ENCODE measurements around the gene CAMK2B.

- TF ChIP-seq REST (IDR thresholded peaks at IDR 0.05; ENCODE audit: low read depth) (no peak), CTCF (IDR thresholded peaks at IDR 0.05 in 2 of 3, conservative IDR thresholded peaks at IDR 0.05 in 1 of 3; ENCODE audit: borderline replicate concordance in 1 of 3, insufficient read depth in 1 of 3, low read depth in 2 of 3, low read length in 2 of 3) (no peak), POLR2A (IDR thresholded peaks at IDR 0.05; ENCODE audit: borderline replicate concordance, extremely low read depth, insufficient read depth, insufficient read length) (no peak), RAD21 (IDR thresholded peaks at IDR 0.05; ENCODE audit: low read depth) (no peak), POLR2AphosphoS5 (IDR thresholded peaks at IDR 0.05; ENCODE audit: low read depth, low read length) (no peak), EGR1 (IDR thresholded peaks at IDR 0.05; ENCODE audit: low read depth) (no peak), ATF3 (IDR thresholded peaks at IDR 0.05) (no peak), EZH2phosphoT487 (IDR thresholded peaks at IDR 0.05; ENCODE audit: borderline replicate concordance) (no peak), JUND (IDR thresholded peaks at IDR 0.05) (no peak), YY1 (IDR thresholded peaks at IDR 0.05; ENCODE audit: extremely low read depth, insufficient replicate concordance, low read depth, low read length) (no peak), SP1 (IDR thresholded peaks at IDR 0.05; ENCODE audit: low read depth) (no peak), ZFX (IDR thresholded peaks at IDR 0.05) (no peak), EZH2 (IDR thresholded peaks at IDR 0.05) (no peak)
Measured at GRCh38 chr7:44183386-44183785, 142.0 kb downstream of the CAMK2B start.
